GM21717 (cell line): ENCODE measurements around the gene TMEM131.

ENCODE experiments used
- ATAC-seq: cut with Tn5 transposase; IDR thresholded peaks from one replicate; pipeline ENCODE4 v1.9.1; 2021; ENCODE audit warnings: mild to moderate bottlenecking, moderate library complexity; ENCODE audit not compliant: unreplicated experiment

TMEM131 gene

DNA sequence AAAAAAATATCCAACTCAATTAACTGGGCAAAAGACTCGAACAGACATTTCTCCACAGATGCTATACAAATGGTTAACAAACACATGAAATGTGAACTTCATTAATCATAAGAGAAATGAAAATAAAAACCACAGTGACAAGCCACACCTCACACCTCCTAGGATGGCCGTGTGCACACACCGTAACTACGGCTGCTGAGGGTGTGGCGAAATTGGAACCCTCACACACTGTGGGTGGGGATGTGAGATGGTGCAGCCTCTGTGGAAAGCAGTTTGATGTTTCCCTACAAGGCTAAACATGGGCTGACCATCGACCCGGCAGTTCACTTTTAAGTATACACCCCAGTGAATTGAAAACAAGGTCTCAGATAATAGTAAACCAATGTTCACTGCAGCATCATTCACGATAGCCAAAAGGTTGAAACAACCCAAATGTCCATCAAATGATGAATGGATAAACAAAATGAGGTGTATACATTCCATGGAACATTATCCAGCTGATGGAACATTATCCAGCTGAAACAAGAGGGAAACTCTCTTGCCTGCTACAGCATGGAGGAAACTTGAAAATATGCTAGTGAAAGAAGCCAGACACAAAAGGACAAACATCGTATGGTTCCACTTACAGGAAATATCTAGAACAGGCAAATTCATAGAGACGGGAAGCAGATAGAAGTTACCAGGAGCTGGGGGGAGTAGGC lies 250.1 kb downstream of the TMEM131 start:
- ATAC-seq, result no peak

DNA sequence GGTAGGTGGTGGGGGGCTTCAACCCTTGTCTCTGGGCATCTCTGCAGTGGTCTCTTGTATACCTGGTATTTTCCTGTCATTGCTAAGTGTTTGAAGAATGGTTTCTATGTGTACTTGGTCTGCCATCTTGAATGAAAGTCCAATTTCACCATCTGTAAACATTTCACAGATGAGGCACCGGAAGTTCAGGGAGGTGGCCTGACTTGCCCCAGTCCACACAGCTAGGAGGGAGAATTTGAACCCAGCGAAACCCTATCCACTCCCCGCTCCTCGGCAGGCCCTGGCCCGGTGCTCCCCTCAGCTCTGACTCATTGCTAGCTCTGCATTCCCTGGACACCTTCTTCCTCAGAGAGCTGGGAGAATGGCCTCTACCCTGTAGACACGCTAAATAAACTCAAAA lies 251.8 kb downstream of the TMEM131 start:
- ATAC-seq, result no peak

DNA sequence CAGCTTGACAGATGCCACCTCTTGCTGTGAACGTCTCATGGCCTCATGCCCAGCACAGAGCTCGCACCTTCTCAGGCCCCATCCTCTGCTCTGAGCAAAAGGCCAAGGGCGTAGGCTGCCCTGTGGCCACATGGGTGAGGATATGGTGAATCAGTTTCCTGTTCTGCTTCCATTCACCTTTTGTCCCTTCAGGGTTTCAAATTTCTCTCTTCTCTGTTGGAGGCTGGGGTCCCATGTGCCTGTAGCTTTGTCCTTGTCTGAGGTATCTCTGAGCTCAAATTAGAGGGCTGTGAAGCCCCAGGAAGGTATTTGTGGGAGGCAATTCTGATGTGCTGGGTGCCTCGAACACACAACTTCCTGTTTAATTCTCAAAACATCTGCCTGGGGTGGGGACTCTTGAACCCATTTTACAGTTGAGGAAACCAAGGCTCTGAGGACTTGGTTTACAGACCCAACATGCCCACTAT lies 253.3 kb downstream of the TMEM131 start:
- no peak for ATAC-seq

DNA sequence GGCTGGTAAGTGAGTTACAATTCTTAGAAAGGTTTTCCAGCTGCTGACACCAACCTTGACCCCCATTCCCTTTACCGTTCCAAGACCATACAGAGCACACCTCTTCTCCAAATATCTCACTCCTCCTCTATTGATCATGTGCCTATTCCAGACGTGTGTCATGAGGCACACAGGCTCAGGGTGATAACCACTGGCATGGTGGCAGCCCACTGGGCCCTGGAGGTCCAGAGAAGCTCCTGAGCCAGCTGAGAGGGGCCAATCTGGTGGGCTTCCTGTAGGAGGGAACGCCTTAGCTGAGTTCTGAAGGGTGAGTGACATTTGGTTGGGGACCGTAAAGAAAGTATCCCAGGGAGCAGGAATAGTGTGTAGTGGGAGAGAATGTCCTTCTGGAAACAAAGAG lies 254.1 kb downstream of the TMEM131 start:
- ATAC-seq, result no peak

DNA sequence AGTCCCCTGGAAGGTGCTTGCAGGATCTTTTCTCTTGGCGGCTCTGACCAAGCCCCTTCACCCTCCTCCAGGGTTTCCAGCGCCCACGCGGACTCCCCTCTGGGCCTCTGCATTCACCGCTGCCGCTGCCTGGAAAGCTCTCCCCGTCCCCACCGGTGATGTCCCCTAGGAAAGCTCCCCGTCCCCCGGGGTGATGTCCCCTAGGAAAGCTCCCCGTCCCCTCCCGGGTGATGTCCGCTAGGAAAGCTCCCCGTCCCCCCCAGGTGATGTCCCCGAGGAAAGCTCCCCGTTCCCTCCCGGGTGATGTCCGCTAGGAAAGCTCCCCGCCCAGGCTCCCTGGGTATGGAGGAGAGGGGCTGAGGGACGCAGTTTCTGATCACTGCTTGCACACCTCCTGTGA lies 254.5 kb downstream of the TMEM131 start:
- ATAC-seq, result no peak

DNA sequence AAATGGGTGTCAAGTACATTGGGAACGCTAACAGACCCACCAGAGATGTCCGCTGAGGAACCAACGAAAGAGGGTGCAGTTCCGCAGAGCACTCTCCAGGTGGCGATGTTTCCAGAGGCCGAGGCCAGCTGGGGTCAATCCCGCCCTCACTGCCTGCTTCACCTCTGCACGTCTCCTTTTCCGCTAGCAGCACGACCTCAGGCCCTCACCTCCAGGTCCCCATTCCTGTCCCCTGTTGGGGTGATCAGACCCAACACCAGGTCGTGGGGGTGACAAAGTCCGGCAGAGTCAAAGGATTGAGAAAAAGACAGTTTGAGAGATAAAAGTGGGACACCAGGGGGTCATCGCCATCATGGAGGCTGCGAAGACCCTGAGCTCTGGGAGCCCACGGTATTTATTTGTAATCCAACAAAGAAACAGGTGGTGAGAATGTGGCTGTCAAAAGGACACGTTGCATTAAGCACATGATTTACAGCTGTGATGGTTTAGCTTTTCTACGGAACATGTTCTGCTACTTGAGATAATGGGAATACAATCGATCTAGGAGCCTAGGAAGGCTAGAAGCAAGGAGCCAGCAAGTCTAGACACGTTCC lies 255.1 kb downstream of the TMEM131 start:
- no peak for ATAC-seq

DNA sequence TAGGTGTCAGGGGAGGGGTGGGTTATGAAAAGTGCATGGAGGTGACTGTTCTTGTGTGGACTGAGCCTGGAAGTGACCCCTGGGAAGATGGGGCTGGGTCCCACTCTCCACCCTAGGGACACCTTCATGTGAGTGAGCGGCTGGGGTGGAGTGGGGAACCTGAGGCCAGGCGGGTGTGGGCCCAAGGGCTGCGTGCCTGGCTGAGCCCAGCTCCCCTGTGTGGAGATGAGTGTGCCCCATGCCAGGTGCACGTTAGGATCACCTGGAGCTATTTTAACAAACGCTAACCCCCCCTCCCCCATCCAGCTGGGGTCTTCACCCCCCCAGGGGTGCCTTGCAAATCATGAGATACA lies 255.9 kb downstream of the TMEM131 start:
- no peak for ATAC-seq

DNA sequence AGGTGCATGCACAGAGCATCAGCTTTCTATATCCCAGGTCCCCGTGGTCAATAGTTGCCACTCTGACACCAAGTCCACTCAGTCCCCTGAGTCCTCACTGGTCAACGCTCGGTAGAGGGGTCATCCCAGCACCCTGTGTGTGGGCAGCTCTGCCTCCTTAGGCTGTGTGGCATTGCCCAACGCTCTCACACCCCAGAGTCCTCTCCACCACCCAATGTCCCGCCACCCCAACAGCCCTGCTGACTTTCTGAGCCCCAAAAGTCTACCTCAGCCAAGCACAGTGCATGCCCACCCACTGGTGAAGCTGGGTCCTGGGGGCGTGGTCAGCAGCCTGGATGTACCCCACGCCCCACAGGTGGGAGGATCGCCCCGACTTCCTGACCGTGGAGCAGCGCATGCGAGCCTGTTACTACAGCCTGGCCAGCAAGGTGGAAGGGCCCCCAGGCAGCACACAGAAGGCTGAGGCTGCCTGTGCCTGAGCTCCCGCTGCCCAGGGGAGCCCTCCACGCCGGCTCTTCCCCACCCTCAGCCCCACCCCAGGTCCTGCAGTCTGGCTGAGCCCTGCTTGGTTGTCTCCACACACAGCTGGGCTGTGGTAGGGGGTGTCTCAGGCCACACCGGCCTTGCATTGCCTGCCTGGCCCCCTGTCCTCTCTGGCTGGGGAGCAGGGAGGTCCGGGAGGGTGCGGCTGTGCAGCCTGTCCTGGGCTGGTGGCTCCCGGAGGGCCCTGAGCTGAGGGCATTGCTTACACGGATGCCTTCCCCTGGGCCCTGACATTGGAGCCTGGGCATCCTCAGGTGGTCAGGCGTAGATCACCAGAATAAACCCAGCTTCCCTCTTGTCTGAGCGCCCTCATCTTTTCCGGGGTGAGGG lies 256.5 kb downstream of the TMEM131 start:
- ATAC-seq, result no peak

DNA sequence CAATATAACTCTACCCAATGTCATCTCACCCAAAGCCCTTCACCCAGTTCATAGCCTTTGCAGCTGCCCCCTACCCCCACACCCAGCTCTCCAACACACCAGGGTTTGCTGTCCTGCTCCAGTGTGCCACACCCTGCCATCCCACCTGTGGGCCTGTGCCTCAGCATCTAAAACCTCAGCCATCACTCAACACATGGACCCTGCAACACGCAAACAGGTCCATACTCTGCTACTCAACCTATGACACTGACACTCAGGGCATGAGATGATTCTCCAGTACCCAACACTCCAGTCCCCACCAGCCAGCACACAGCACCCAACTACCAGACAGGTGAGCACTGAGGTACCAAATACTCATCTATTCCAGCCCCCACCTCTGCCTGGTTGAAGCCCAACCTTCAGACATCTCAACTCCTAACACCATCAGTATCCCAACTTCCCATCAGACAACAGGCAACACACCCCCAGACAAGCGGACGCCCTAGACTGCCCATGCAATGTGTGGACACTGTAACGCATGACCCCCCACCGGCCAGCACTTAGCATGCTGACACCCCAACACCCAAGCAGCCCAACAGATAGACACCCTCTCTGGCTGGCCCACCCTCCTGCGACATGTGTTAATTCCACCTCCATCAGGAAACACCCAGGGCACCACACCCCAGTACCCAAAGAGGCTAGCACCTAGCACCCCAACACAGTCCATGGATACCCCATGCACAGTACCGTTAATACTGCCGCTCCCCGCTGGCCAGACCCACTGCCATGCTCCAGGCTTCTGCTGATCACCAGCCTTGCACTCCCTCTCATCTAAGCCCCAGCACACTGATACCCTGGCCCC lies 257.3 kb downstream of the TMEM131 start:
- no peak for ATAC-seq

DNA sequence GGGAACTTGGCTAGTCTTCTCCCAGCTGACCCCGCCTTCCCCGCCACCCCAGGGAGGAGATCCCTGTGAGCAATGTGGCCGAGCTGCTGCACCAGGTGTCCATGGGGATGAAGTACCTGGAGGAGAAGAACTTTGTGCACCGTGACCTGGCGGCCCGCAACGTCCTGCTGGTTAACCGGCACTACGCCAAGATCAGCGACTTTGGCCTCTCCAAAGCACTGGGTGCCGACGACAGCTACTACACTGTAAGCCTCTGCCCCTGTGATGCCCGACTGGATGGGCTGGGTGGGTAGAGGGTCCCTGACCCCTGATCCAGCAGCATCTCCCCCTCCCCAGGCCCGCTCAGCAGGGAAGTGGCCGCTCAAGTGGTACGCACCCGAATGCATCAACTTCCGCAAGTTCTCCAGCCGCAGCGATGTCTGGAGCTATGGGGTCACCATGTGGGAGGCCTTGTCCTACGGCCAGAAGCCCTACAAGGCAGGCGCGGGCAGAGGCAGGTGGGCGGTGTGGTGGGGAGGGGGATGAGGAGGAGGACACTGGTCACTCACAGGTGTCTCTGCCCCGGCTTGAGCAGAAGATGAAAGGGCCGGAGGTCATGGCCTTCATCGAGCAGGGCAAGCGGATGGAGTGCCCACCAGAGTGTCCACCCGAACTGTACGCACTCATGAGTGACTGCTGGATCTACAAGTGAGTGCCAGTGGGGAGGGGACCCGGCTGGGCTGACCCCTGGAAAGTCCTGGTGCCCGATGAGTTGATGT lies 258.1 kb downstream of the TMEM131 start:
- no peak for ATAC-seq

DNA sequence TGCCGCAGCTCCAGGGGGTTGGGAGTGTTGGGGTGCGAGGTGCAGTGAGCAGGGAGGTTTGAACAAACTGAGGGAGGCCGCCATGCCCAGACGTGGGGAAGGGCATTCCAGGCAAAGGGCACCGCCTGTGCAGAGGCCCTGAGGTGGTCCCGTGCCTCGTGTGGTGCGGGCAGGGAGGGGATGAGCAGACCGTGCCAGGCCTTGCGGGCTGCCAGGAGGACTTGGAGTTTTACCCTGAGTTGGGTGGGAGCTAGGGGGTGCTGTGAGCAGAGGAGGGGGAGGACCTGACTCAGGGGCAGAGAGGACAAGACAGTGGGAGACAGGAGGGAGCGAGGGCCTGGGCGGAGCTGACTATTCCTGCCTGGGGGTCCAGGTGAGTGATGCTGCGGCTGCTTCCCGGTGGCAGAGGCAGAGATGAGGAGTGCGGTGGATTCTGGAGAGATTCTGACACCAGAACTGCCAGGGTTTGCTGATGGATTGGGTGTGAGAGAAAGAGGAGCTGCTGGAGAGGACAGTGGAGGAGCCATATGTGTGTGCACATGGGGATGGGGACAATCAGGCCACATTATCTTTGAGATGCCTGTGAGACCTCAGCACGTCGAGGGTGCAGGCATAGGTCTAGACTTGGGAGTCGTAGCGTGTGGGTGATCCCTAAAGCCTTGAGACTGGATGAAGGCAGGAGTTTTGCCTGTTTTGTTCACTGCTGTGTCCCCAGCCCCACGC lies 259.0 kb downstream of the TMEM131 start:
- ATAC-seq, result no peak

DNA sequence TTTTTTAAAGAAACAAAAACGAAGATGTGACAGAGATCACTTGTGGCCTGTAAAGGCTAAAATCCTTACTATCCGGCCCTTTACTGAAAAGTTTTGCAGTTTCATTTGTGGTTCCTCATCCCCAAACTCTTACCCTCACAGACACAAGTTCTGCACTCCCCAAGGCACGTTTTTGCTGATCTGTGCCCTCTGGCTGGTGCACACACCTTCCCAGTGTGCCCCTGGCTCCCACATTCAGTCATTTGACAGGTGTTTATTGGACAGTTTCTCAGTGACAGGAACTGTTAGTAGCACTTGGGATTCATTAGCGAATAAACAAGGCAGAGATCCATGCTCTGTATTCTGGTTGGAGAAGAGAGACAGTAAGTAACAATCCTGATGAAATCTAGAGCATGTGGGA lies 259.6 kb downstream of the TMEM131 start:
- no peak for ATAC-seq

DNA sequence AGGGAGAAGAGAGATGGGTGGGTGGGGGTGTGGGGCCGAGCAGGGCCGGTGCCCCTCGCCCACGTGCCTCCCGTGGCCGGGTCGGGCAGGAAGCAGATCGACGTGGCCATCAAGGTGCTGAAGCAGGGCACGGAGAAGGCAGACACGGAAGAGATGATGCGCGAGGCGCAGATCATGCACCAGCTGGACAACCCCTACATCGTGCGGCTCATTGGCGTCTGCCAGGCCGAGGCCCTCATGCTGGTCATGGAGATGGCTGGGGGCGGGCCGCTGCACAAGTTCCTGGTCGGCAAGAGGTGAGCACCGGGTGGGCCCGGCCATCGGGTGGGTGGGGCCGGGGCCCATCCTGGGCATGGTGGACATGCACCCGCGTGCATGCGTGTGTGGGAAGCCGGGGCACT lies 260.6 kb downstream of the TMEM131 start:
- ATAC-seq, result no peak

DNA sequence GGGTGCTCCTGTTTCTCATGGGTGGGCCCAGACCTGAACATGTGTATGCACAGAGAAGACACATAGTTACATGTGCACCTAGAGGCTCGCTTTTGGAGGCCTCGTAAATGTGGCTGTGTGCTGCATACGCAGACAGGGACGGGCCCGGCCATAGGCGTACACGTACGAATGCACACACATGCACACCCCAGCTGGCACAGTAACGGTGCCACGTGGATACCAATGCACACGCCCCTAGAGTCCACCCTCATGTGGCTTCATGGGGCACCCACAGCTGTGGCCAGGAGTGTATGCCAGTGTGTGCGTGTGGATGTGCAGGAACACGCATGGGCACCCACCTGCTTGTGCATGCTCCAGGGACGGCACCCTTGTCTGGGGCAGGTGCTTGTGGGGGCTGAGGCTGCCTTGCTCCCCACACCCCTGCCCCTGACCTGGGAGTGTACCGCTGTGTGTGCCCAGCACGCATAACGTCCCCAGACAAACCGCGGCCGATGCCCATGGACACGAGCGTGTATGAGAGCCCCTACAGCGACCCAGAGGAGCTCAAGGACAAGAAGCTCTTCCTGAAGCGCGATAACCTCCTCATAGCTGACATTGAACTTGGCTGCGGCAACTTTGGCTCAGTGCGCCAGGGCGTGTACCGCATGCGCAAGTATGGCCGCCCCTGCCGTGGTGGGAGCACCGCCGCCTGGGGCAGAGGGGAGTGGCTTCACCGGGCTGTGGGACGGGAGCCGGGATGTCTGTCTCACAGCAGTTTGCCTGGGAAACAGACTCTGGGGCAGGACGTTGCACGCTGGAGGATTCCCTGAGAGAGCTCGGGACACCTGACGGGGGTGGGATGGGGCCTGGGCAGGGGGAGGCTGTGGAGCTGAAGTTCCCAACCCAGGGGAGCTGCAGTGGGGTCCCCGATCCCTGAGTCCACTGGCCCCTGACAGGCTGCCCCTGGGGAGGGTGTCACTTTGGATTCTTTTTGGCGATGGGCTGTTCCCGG lies 261.4 kb downstream of the TMEM131 start:
- no peak for ATAC-seq

DNA sequence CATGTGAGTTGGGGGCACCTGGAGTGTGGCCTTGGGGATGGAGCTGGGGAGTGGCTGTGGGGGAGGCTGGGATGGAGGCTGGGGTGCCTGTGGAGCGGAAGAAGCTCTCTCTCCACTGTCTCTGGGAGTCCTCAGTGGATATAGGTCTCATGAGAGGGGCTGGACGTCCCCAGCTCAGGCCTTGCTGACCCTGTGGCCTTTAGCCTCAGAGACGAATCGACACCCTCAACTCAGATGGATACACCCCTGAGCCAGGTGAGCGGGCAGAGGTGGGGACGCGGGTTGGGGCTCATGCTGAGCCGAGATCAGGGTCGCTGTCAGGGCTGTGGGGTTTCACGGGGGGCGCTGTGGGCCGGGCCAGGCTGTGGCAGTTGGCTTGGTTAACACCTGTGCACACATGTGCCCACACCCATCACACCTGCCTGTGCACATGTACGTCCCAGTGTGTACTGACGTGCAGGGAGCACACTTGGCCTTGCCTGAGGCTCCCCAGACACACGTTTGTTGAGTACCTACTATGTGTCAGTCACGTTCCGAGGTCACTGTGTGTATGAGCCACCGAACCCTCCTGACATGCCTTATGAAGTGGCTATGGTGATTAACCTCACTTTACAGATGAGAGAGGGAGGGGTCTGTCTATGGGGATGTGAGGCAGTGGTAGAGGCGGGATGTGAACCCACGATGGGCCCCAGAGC lies 262.3 kb downstream of the TMEM131 start:
- no peak for ATAC-seq

DNA sequence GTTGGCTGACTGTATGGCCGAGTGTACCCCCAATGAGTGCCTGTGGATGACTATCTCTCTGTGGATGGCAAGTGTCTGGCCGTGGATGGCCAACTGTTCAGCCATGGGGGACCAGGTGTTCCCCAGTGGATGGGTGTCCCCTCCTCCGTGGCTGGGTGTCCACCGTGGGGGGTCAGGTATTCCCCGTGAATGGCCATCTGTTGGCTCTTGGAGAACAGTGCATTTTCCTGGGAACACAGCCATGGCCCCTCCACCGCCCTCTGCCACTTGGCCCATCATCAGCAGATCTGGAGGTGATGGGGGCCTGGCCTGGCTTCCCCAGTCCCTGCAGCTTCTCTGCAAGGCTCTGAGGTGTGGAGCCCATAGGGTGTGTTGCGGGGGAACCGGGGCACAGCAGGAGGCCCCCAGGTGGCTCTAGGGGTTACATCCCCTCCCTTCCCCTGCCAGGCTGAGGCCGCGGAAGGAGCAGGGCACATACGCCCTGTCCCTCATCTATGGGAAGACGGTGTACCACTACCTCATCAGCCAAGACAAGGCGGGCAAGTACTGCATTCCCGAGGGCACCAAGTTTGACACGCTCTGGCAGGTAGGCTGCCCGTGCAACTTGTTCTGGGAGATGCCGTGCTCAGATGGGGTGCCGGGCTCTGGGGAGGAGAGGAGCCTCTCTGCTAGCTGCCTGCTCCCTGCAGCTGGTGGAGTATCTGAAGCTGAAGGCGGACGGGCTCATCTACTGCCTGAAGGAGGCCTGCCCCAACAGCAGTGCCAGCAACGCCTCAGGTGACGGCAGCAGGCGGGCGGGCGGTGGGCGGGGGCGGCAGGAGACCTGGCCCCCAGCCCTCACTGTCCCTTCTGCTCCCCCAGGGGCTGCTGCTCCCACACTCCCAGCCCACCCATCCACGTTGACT lies 263.1 kb downstream of the TMEM131 start:
- no peak for ATAC-seq
